Activated CD4-positive, alpha-beta memory T cell treated with anti-CD3 and anti-CD28 coated beads for 36 hours (primary cell): ENCODE data around the gene VGLL1. TPM values are rescaled to one million over a fixed set of nuclear protein-coding genes. Genes with fewer than 3 reads are reported as not detected.

ENCODE experiments used
- CTCF ChIA-PET: fragments of 350-600 bp; sonication (Branson Sonifier 250); formaldehyde crosslinking; loops from one replicate; lab custom pipeline; 2021; ENCODE audit warnings: antibody characterized with exemption, inconsistent platforms; lab: Charles Lee
- POLR2A ChIA-PET: fragments of 350-600 bp; sonication (Branson Sonifier 250); formaldehyde crosslinking; loops from one replicate; lab custom pipeline; 2021; ENCODE audit warnings: antibody characterized with exemption; lab: Charles Lee
- DNase-seq: peaks from one replicate; pipeline ENCODE4 v3.0.0-alpha.2; 2020
- H3K27ac Mint-ChIP-seq: one replicate; pipeline ENCODE4 v1.8.0; 2021; ENCODE audit warnings: mixed read lengths
- H3K27me3 Mint-ChIP-seq: one replicate; pipeline ENCODE4 v1.8.0; 2021; ENCODE audit warnings: mixed read lengths
- H3K36me3 Mint-ChIP-seq: one replicate; pipeline ENCODE4 v1.8.0; 2021; ENCODE audit warnings: mixed read lengths
- H3K4me1 Mint-ChIP-seq: one replicate; pipeline ENCODE4 v1.8.0; 2021; ENCODE audit warnings: low read depth, mixed read lengths
- H3K4me3 Mint-ChIP-seq: one replicate; pipeline ENCODE4 v1.8.0; 2021; ENCODE audit warnings: mild to moderate bottlenecking, mixed read lengths
- H3K9me3 Mint-ChIP-seq: one replicate; pipeline ENCODE4 v1.8.0; 2021; ENCODE audit warnings: mixed read lengths
- intact Hi-C: fragments of 100-400 bp; cut with micrococcal nuclease; formaldehyde crosslinking; loops from one replicate; pipeline ENCODE4 v1.15.1; 2023
- microRNA-seq: library from miRNA; unstranded; fragments of <30 nt; microRNA quantifications from one replicate; pipeline ENCODE4 v1.2.0, GENCODE V29; 2022; ENCODE audit warnings: borderline number of aligned reads, borderline microRNAs expressed, borderline replicate concordance
- total RNA-seq, 2 experiments: library from RNA; stranded (reverse); gene quantifications; one replicate each; pipeline ENCODE4 v1.2.3, GENCODE V29; 2021

The VGLL1 gene
- total RNA-seq, 2 experiments from 2014 or later, result not detected

- Mint-ChIP-seq H3K36me3 (no peaks in the 10 kb centered on the region), H3K27me3 (no peaks in the 10 kb centered on the region), H3K4me3 (no peak overlapping the region), H3K9me3 (peaks cover 9% of the 10 kb centered on the region), H3K4me1 (peaks cover 57% of the 10 kb centered on the region), H3K27ac (peak overlapping the region; percentile 40)
- POLR2A ChIA-PET, result interaction anchor here (0.7 kb wide), 1 partner anchor 8 kb away, joined by 3 read pairs; no protein-coding TSS in a partner anchor
- no peak for DNase-seq
- intact Hi-C loops, result loop anchor here (2.0 to 10.0 kb wide), 5 partner anchors 37 to 465 kb away; no protein-coding TSS in a partner anchor
- CTCF ChIA-PET, result interaction anchor here (1.8 kb wide), 1 partner anchor 105 kb away, joined by 3 read pairs; no protein-coding TSS in a partner anchor
Observed at GRCh38 chrX:136589966-136590365, 58.0 kb downstream of the VGLL1 start.

- Mint-ChIP-seq H3K9me3 (peaks cover 9% of the 10 kb centered on the region), H3K4me1 (peaks cover 54% of the 10 kb centered on the region), H3K27me3 (no peaks in the 10 kb centered on the region), H3K27ac (peak overlapping the region; percentile 92), H3K4me3 (no peak overlapping the region), H3K36me3 (no peaks in the 10 kb centered on the region)
- no peak for DNase-seq
- POLR2A ChIA-PET, result interaction anchor here (0.8 to 2.0 kb wide), 2 partner anchors 9 to 38 kb away, joined by 4 to 10 read pairs; no protein-coding TSS in a partner anchor
- intact Hi-C loops, result no loop called here
- CTCF ChIA-PET, result interaction anchor here (1.6 kb wide), 1 partner anchor 9 kb away, joined by 4 read pairs; no protein-coding TSS in a partner anchor
Observed at GRCh38 chrX:136597356-136597755, 65.3 kb downstream of the VGLL1 start.

- intact Hi-C loops, result loop anchor here (1.0 to 2.0 kb wide), 3 partner anchors 13 to 21 kb away; no protein-coding TSS in a partner anchor
- peak overlapping the region; percentile 54 for H3K4me3 Mint-ChIP-seq
- POLR2A ChIA-PET, result interaction anchor here (0.6 to 2.0 kb wide), 12 partner anchors 8 to 283 kb away, joined by 3 to 10 read pairs (median 4); partner anchors contain the start of gene RBMX
Observed at GRCh38 chrX:136597954-136598353, 65.9 kb downstream of the VGLL1 start.

GRCh38 chrX:136598631-136599030 is 66.6 kb downstream of the VGLL1 start:
- ChIA-PET CTCF (interaction anchor here (0.7 to 1.6 kb wide), 7 partner anchors 10 to 102 kb away, joined by 3 to 6 read pairs (median 4); no protein-coding TSS in a partner anchor), POLR2A (interaction anchor here (0.6 to 2.0 kb wide), 13 partner anchors 8 to 282 kb away, joined by 3 to 10 read pairs (median 3); partner anchors contain the start of gene RBMX)
- peaks cover 62% of the 10 kb centered on the region for H3K4me1 Mint-ChIP-seq
- intact Hi-C loops, result loop anchor here (1.0 to 2.0 kb wide), 3 partner anchors 13 to 22 kb away; no protein-coding TSS in a partner anchor
- peaks cover 7% of the 10 kb centered on the region for H3K9me3 Mint-ChIP-seq
- H3K36me3 Mint-ChIP-seq, result no peaks in the 10 kb centered on the region
- peak overlapping the region; percentile 54 for H3K4me3 Mint-ChIP-seq
- H3K27me3 Mint-ChIP-seq, result no peaks in the 10 kb centered on the region
- peak; percentile 63 for DNase-seq
- peak overlapping the region; percentile 92 for H3K27ac Mint-ChIP-seq

More at GRCh38 chrX:136597954-136598353, 65.9 kb downstream of the VGLL1 start:
- H3K9me3 Mint-ChIP-seq, result peaks cover 9% of the 10 kb centered on the region
- no peaks in the 10 kb centered on the region for H3K27me3 Mint-ChIP-seq
- DNase-seq, result no peak
- H3K36me3 Mint-ChIP-seq, result no peaks in the 10 kb centered on the region
- H3K4me1 Mint-ChIP-seq, result peaks cover 56% of the 10 kb centered on the region
- peak overlapping the region; percentile 92 for H3K27ac Mint-ChIP-seq
- CTCF ChIA-PET, result interaction anchor here (0.7 to 1.6 kb wide), 8 partner anchors 9 to 101 kb away, joined by 3 to 6 read pairs (median 4); no protein-coding TSS in a partner anchor

- DNase-seq, result no peak
- CTCF ChIA-PET, result no interaction called here
- Mint-ChIP-seq H3K9me3 (no peaks in the 10 kb centered on the region), H3K27me3 (no peaks in the 10 kb centered on the region), H3K36me3 (no peaks in the 10 kb centered on the region), H3K4me3 (no peak overlapping the region), H3K4me1 (peaks cover 67% of the 10 kb centered on the region), H3K27ac (no peak overlapping the region)
- POLR2A ChIA-PET, result no interaction called here
- intact Hi-C loops, result loop anchor here (10.0 kb wide), 1 partner anchor 435 kb away; the partner anchor contains the start of gene GPR101
Observed at GRCh38 chrX:136600059-136600458, 68.0 kb downstream of the VGLL1 start.

Small RNA genes within 50 kb of the gene (microRNA-seq; reads per million reads assigned to microRNA genes)
- not detected for gene MIR934

Other genes with a start within 250 kb of the VGLL1 start
- not detected for gene ADGRG4, start 231.3 kb upstream of the VGLL1 start, total RNA-seq
- gene BRS3, start 44.3 kb upstream of the VGLL1 start, total RNA-seq, result not detected
- gene HTATSF1, start 34.6 kb upstream of the VGLL1 start, total RNA-seq, result 10 to 100 TPM; 49.4 to 53.4 TPM
- gene CD40LG, start 115.9 kb downstream of the VGLL1 start, total RNA-seq, result 100 to 1,000 TPM; 153 to 155 TPM
- 10 to 100 TPM; 52.7 to 54.1 TPM for gene ARHGEF6, start 248.7 kb downstream of the VGLL1 start, total RNA-seq